ENCODE data around the gene CLP1.
A peak's percentile ranks its signal among the peaks of the same experiment; 100 is the strongest.

CLP1 gene

GRCh38 chr11:57657194-57658022 lies at the start of gene CLP1:
Gene CLP1 (plus strand): TSS chr11:57657762. CDS start chr11:57659477, 1,715 bp downstream.
- peak; percentile 99 for DNase-seq

GRCh38 chr11:57610170-57610569 lies 47.4 kb upstream of the CLP1 start:
- DNase-seq, result no peak

DNA sequence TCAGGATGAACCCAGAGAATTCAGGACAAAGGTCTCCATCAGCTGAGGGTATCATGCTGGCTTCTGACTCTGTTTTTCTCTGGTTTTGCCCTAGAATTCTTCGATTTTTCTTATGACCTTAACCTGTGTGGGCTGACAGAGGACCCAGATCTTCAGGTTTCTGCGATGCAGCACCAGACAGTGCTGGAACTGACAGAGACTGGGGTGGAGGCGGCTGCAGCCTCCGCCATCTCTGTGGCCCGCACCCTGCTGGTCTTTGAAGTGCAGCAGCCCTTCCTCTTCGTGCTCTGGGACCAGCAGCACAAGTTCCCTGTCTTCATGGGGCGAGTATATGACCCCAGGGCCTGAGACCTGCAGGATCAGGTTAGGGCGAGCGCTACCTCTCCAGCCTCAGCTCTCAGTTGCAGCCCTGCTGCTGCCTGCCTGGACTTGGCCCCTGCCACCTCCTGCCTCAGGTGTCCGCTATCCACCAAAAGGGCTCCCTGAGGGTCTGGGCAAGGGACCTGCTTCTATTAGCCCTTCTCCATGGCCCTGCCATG lies 43.3 kb upstream of the CLP1 start:
- DNase-seq, result no peak

- DNase-seq, result no peak
Observed at GRCh38 chr11:57615308-57615707, 42.3 kb upstream of the CLP1 start.

- no peak for DNase-seq
Observed at GRCh38 chr11:57616595-57616994, 41.0 kb upstream of the CLP1 start.

- DNase-seq, result no peak
Observed at GRCh38 chr11:57618438-57618837, 39.1 kb upstream of the CLP1 start.

DNA sequence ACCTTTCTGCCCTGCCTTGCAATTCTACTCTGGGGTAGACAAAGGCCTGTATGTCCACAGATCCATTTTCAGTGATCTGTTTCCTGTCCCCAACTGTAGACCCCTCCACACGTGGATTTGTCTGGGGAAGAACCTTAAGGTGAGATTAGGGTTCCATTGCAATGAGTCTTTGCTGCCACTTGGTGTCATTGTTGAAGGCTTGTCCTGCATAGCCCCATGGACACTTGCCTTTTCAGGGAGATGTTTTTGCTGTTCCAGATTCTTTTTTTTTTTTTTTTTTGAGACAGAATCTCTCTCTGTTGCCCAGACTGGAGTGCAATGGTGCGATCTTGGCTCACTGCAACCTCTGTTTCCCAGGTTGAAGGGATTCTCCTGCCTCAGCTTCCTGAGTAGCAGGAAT lies 38.2 kb upstream of the CLP1 start:
- DNase-seq, result no peak

- no peak for DNase-seq
Observed at GRCh38 chr11:57620467-57620866, 37.1 kb upstream of the CLP1 start.

GRCh38 chr11:57622263-57622662 lies 35.3 kb upstream of the CLP1 start:
- no peak for DNase-seq

- no peak for DNase-seq
Observed at GRCh38 chr11:57624864-57625263, 32.7 kb upstream of the CLP1 start.

DNA sequence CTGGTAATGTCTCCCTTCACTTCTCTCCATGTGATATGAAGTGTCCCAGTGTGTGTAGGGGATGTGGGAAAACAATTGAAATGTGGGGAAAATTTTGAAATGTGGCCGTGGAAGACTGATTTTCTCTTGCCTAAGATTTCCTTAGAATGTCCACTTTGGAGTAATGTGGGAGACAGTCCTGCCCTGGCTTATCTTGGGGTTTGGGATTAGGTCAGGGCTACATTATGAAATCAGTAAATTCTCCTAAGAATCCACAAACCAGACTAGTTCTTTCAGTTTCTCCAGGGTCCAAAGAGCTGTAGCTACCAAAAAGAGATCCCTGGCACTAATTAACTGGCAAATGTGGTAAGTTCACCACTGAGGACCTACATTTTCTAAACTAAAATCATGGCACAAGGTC lies 30.7 kb upstream of the CLP1 start:
- DNase-seq, result no peak

DNA sequence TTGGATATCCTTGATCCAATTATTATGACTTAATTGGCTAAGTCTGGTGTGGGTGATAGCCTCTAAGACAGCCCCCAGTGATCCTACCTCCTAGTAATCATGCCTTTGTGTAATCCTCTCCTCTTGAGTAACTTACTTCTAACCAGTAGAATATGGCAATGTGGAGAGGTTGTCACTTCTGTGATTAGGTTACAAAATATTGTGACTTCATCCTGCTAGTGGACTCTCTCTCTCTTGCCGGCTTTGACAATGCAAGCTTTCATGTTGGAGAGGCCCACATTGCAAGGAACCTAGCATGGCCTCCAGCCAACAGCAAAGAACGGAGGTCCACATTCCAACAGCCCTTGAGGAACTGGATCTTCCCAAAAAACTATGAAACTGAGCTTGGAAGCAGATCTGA lies 27.4 kb upstream of the CLP1 start:
- no peak for DNase-seq

DNA sequence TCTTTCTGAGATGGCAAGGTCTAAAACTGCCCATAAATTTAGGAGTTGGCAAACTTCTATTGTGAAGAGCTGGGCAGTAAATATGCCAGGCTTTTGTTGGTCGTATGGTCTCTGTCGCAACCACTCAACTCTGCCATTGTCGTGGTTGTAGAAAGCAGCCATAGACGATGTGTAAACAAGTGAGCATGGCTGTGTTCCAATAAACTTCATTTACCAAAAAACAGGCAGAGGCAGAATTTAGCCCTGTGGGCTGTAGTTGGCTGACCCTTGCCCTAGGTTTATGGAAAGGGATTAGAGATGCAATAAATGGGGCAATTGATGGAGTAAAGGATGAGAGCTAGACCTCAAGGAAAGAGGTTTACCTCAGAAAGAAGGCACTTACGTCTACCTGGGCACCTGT lies 25.4 kb upstream of the CLP1 start:
- DNase-seq, result no peak

DNA sequence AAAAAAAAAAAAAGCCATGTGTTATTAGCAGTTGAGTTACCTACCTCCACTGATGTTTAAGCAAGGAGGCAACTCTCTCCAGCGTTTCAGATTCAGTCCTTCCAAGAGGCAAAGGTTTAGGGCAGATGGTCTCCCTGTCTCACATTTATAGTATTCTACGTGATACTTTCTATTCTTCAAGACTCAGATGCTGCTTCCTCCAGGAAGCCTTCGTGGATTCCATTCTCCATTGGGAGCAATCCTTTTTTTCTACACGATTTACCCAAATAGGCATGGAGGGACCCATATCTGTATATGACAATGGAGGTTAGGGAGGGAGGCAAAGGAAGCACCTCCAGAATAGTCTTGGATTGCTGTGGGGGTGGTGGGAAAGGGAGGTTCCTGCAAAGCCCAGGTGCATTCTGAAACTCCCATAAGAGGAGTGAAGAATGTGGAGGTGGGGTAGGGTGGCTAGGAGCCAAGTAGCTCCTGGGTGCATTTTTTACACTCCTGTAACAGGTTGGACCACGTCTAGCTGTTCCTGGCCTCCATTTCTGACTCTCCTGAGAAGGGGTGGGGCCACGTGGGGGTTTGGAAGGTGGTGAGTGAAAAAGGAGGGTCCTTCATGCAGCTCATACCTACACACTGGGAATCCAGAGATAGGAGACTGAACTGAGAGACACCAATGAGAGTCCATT lies 24.0 kb upstream of the CLP1 start:
- no peak for DNase-seq

- DNase-seq, result no peak
Observed at GRCh38 chr11:57634311-57634710, 23.3 kb upstream of the CLP1 start.

DNA sequence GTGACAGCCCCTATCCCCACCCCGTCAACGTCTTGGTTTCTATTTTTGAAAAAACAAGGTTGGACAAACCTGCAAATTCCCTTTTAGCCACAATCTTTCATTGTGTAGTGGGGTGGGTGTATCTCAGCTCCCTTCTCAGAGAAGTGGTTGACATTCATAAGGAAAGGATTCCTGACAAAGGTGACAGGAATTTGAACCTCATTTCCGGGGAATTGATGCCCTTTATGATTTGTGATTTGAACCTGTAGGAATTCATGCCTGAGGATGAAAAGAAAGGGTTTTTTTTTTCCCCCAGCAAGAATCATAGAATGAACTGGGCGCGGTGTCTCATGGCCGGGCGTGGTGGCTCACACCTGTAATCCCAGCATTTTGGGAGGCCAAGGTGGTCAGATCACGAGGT lies 22.3 kb upstream of the CLP1 start:
- DNase-seq, result no peak

DNA sequence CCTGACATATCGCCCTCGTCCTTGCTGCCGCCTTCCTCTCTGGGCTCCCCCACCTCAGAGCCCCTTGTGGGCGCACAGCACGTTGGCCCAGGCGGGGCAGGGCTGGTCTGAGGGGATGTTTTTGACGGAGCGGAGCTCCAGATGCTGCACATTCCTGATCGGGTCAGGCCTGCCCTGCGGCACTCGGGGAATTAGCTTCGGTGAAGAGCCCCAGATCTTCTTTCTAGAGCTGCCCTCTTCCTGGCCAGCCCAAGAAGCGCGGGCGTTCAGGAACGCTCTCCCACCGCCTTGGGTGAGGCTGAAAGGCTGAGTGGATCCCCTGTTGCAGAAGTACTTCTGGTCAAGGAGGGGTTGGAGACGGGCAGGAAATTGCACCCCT lies 19.9 kb upstream of the CLP1 start:
- DNase-seq, result no peak

DNA sequence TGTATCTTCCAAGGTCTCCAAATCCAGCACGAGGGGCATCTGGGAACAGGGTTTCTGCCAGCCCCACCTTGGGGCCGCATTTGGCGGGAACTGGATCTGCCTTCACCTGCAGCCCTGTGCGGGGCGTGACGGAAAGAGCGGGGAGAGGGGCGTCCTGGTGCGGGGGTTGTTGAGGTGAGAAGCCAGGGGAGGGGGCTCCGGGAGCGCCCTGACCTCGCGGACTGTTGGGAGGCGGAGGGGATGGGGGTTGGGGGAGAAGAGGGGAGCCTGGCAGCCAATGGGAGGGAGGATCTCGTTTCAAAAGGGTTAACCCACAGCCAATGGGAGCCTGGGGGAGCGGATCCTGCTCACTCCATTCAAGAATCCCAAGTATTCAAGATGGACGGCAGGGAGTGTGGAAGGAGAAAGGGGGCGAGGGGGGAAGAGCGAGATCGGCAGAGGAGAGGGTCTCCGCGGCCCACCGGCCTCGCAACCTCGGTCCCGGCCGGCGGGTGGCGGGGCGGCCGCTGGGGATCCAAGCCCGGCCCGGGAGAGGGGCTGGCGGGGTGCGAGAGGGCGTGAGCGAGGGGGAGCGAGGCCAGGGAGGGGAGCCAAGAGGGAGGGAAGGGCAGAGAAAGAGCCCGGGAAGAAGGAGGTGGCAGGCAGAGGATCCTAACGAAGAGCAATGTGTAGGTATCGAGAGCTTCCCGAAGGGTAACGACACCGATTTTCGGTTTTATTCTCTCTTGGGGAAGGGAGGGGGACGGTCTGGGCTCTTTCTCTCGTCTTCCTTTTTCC lies 19.4 kb upstream of the CLP1 start:
- DNase-seq, result no peak

DNA sequence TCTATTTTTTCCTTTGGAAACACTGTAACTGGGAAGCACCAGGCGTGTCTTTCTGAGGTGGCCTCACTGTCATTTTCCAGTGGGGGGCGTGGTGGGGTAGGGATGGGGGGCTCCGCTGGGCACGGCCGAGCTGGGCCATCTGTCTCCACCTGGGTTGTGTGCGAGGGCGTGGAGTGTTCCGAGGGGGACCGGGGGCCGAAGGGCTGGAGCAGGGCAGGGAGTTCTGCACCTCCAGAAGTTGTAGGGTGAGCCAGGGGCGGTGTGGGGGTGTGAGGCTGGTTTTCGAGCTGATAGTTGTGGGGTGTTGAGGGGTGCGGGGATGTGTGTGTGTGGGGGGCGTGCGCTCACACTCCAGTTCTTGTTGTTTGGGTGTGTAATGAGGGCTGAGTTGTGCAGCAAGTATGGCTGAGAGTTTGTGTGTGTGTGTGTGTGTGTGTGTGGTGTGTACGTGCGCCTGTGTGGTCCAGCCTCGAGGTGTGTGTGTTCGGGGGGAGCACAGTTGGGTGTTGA lies 18.7 kb upstream of the CLP1 start:
- DNase-seq, result peak; percentile 23

GRCh38 chr11:57639321-57640067 lies 18.1 kb upstream of the CLP1 start:
- DNase-seq, result no peak

DNA sequence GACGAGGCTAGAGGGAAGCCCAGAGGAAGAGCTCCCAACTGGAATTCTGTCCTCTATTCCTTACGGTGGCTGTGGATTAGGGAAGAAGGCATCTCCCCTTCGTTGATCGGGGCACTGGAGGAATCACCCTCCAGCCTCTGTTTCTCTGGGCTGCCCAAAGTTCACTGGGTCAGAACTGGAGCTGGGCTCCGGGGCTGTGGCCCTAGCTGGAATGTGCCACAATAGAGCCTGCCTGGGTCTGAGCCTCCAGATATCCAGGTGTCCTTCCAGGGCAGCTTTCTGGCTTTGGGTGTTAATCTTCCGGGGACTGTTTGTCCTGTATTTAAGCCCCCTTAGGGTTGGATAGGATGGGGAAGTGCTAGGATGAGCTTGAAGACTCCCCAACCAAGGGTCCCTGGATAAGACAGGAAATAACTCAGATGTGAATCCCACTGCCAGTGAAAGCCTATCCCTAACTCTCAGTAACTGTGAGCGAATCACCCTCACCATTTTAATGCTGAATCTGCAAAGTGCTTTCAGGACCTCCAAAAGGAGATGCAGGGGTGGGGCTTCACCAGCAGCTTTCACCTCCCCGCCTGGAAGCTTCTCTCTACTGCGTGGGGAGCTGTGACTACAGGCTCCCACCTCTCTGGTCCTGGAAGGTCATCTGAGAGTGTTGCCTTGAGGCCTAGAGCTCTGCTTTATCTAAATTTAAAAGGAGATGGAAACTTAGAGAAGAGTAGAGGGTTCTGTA lies 17.3 kb upstream of the CLP1 start:
- DNase-seq, result no peak

All from CD4-positive, alpha-beta T cell treated with Interleukin-12 subunit alpha and Interleukin-12 subunit beta, for 1 hour (primary cell).